ENCODE measurements around the gene PRKCZ.
A peak's percentile ranks its signal among the peaks of the same experiment; 100 is the strongest.
"Not testable (repeated sequence)": the region's sequence is repeated elsewhere in the genome, so short reads cannot be mapped to it uniquely, and the experiment has no call there.

PRKCZ gene

DNA sequence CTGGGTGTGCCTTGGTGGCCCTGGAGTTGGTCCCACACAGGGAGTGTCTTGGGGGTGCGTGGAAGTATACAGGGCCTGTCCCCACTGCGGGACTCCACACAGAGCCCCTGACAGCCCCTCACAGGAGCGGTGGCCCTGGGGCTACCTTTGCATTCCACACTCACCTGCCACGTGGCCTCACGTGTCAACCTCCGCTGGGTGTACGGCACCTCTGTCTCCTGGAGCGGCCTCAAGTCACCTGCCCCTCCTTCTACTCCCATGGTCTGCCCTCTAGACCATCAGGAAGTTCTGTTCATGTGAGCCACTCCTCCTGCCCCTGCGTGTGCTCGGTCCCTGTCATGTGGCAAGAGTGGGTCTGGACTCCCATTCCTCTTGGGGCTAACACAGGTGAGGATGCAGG, 85.7 kb downstream of the PRKCZ start:
- TF ChIP-seq YY1 (IDR thresholded peaks at IDR 0.05; ENCODE audit: insufficient read depth, insufficient read length) (no peak), ZNF274 (IDR thresholded peaks at IDR 0.05; ENCODE audit: low read depth, low read length) (no peak), SUZ12 (IDR thresholded peaks at IDR 0.05; ENCODE audit: extremely low read depth, insufficient read depth, insufficient read length) (no peak)
- Histone ChIP-seq H3K9me3 (ENCODE audit: insufficient read depth, low read length) (no peaks in the 10 kb centered on the region), H3K36me3 (ENCODE audit: insufficient read depth, insufficient read length, low read length) (peaks cover 4% of the 10 kb centered on the region), H3K9ac (ENCODE audit: insufficient read length, low read depth) (peak overlapping the region; percentile 70), H3K4me3 (ENCODE audit: insufficient read length, low read depth) (no peak overlapping the region), H3K4me1 (ENCODE audit: insufficient read depth, insufficient read length) (peaks cover 20% of the 10 kb centered on the region), H3K27me3 (ENCODE audit: insufficient read depth, insufficient read length) (no peaks in the 10 kb centered on the region)
- DNase-seq (ENCODE audit: low read depth, low spot score), result no peak

DNA sequence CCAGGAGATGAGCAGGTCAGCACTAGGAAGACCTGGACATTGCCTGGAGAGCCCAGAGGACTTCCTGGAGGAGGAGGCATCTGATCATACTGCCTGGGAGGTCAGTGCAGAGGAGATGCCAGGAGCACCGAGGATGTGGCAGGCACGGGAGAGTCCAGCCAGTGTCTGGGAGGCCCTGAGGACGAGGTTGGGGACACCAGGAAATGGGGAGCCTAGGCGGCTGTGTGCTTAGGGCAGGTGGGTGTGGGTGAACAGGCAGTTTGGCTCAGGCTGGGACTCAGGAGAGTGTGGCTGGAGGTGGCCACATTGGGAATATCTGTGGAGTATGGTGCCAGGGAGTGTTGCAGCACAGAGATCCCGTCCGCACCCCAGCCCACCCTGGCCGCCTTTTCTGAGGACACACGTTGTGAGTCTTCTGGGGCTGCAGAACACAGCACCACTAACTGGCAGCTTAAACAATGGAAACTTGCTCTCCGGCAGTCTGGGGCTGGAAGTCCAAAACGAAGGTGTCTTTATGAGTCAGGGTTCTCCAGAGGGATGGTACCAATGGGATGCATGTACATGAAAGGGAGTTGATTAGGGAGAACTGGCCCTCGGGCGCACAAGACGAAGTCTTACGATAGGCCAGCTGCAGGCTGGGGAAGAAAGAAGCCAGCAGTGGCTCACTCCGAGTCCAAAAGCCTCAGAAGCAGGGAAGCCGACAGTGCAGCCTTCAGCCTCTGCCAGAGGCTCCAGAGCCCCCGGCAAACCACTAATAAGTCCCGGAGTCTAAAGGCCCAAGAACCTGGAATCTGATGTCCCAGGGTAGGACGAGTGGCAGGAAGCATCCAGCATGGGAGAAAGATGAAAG, 86.4 kb downstream of the PRKCZ start:
- TF ChIP-seq YY1 (IDR thresholded peaks at IDR 0.05; ENCODE audit: insufficient read depth, insufficient read length) (no peak), SUZ12 (IDR thresholded peaks at IDR 0.05; ENCODE audit: extremely low read depth, insufficient read depth, insufficient read length) (no peak), ZNF274 (IDR thresholded peaks at IDR 0.05; ENCODE audit: low read depth, low read length) (no peak)
- H3K4me1 ChIP-seq (ENCODE audit: insufficient read depth, insufficient read length), result peaks cover 15% of the 10 kb centered on the region
- H3K4me3 ChIP-seq (ENCODE audit: insufficient read length, low read depth), result no peak overlapping the region
- no peak for DNase-seq (ENCODE audit: low read depth, low spot score)
- no peaks in the 10 kb centered on the region for H3K27me3 ChIP-seq (ENCODE audit: insufficient read depth, insufficient read length)
- no peaks in the 10 kb centered on the region for H3K9me3 ChIP-seq (ENCODE audit: insufficient read depth, low read length)
- no peak overlapping the region for H3K9ac ChIP-seq (ENCODE audit: insufficient read length, low read depth)
- H3K36me3 ChIP-seq (ENCODE audit: insufficient read depth, insufficient read length, low read length), result peaks cover 4% of the 10 kb centered on the region

- Histone ChIP-seq H3K9me3 (ENCODE audit: insufficient read depth, low read length) (no peaks in the 10 kb centered on the region), H3K27me3 (ENCODE audit: insufficient read depth, insufficient read length) (no peaks in the 10 kb centered on the region), H3K4me1 (ENCODE audit: insufficient read depth, insufficient read length) (peaks cover 15% of the 10 kb centered on the region), H3K4me3 (ENCODE audit: insufficient read length, low read depth) (no peak overlapping the region), H3K9ac (ENCODE audit: insufficient read length, low read depth) (no peak overlapping the region), H3K36me3 (ENCODE audit: insufficient read depth, insufficient read length, low read length) (peaks cover 4% of the 10 kb centered on the region)
- TF ChIP-seq YY1 (IDR thresholded peaks at IDR 0.05; ENCODE audit: insufficient read depth, insufficient read length) (no peak), ZNF274 (IDR thresholded peaks at IDR 0.05; ENCODE audit: low read depth, low read length) (no peak), SUZ12 (IDR thresholded peaks at IDR 0.05; ENCODE audit: extremely low read depth, insufficient read depth, insufficient read length) (no peak)
- no peak for DNase-seq (ENCODE audit: low read depth, low spot score)
Measured at GRCh38 chr1:2137257-2138121, 87.3 kb downstream of the PRKCZ start.

GRCh38 chr1:2139156-2139555, 88.9 kb downstream of the PRKCZ start:
- not testable (repeated sequence) for H3K9ac ChIP-seq (ENCODE audit: insufficient read length, low read depth)

DNA sequence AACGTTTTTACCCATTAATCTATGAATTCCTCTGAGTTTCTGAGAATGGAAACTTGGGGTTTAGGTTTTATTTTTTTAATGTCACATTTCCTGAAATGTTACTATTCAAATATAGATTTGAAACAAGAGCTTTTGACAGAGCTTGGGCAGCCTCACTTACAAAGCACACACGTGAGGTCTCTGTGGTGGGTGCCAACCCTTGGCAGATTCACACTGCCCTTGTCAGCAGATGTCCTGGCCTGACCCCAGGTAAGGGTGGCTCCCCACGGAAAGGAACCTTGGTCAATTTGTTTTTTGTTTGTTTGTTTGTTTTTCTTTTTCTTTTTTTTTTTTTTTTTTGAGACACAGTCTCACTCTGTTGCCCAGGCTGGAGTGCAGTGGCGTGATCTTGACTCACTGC, 90.8 kb downstream of the PRKCZ start:
- TF ChIP-seq ZNF274 (IDR thresholded peaks at IDR 0.05; ENCODE audit: low read depth, low read length) (no peak), YY1 (IDR thresholded peaks at IDR 0.05; ENCODE audit: insufficient read depth, insufficient read length) (no peak), SUZ12 (IDR thresholded peaks at IDR 0.05; ENCODE audit: extremely low read depth, insufficient read depth, insufficient read length) (no peak)
- Histone ChIP-seq H3K36me3 (ENCODE audit: insufficient read depth, insufficient read length, low read length) (peaks cover 14% of the 10 kb centered on the region), H3K4me1 (ENCODE audit: insufficient read depth, insufficient read length) (peaks cover 8% of the 10 kb centered on the region), H3K9ac (ENCODE audit: insufficient read length, low read depth) (no peak overlapping the region), H3K27me3 (ENCODE audit: insufficient read depth, insufficient read length) (no peaks in the 10 kb centered on the region), H3K4me3 (ENCODE audit: insufficient read length, low read depth) (no peak overlapping the region), H3K9me3 (ENCODE audit: insufficient read depth, low read length) (no peaks in the 10 kb centered on the region)
- DNase-seq (ENCODE audit: low read depth, low spot score), result no peak

More at GRCh38 chr1:2139156-2139555, 88.9 kb downstream of the PRKCZ start:
- DNase-seq (ENCODE audit: low read depth, low spot score); H3K36me3 ChIP-seq (ENCODE audit: insufficient read depth, insufficient read length, low read length); H3K27me3 ChIP-seq (ENCODE audit: insufficient read depth, insufficient read length); H3K4me3 ChIP-seq (ENCODE audit: insufficient read length, low read depth); H3K9me3 ChIP-seq (ENCODE audit: insufficient read depth, low read length): not testable (repeated sequence)
- peaks cover 12% of the 10 kb centered on the region for H3K4me1 ChIP-seq (ENCODE audit: insufficient read depth, insufficient read length)

DNA sequence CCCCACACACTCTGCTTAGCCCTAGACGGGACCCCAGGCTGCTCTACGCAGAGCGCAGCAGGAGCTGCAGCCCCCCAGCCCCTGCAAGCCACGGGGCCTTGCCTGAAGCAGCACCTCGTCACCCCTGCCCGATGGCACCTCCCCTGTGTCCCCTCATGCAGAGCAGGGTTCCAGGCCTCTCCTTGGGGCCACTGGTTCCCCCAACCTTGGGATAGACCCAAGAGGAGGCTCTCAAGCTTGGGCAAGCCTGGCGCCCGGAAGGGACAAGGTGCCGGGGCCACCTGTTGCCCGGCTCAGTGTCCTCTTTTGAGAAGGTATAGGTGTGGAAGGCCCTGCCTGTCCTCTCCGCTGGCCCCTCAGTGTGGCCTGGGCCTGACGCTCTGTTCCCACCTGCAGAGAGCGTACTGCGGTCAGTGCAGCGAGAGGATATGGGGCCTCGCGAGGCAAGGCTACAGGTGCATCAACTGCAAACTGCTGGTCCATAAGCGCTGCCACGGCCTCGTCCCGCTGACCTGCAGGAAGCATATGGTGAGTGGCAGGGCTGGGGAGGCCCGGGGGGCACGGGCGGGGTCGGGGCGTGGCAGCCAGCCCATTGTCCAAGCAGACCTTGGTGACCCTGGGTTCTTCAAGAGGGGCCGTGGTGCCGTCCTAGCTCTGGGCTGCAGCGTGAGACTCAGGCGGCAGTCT, 93.7 kb downstream of the PRKCZ start:
- H3K4me1 ChIP-seq (ENCODE audit: insufficient read depth, insufficient read length), result peaks cover 3% of the 10 kb centered on the region
- DNase-seq (ENCODE audit: low read depth, low spot score), result no peak
- no peaks in the 10 kb centered on the region for H3K27me3 ChIP-seq (ENCODE audit: insufficient read depth, insufficient read length)
- TF ChIP-seq ZNF274 (IDR thresholded peaks at IDR 0.05; ENCODE audit: low read depth, low read length), result no peak
- TF ChIP-seq YY1 (IDR thresholded peaks at IDR 0.05; ENCODE audit: insufficient read depth, insufficient read length), result no peak
- TF ChIP-seq SUZ12 (IDR thresholded peaks at IDR 0.05; ENCODE audit: extremely low read depth, insufficient read depth, insufficient read length), result no peak
- H3K36me3 ChIP-seq (ENCODE audit: insufficient read depth, insufficient read length, low read length), result peaks cover 33% of the 10 kb centered on the region
- no peak overlapping the region for H3K9ac ChIP-seq (ENCODE audit: insufficient read length, low read depth)
- H3K4me3 ChIP-seq (ENCODE audit: insufficient read length, low read depth), result no peak overlapping the region
- H3K9me3 ChIP-seq (ENCODE audit: insufficient read depth, low read length), result no peaks in the 10 kb centered on the region

Measured in NT2/D1 (cell line).